CD4-positive, alpha-beta T cell treated with Interleukin-17A for 1 hour (primary cell): ENCODE data around the gene ALK.

ENCODE experiments used
- DNase-seq: peaks from one replicate; pipeline ENCODE4 v3.0.0-alpha.2; 2020

Gene ALK

GRCh38 chr2:29561181-29561580 lies 360.2 kb downstream of the ALK start:
- no peak for DNase-seq

GRCh38 chr2:29560566-29560965 lies 360.8 kb downstream of the ALK start:
- DNase-seq: no peak

DNA sequence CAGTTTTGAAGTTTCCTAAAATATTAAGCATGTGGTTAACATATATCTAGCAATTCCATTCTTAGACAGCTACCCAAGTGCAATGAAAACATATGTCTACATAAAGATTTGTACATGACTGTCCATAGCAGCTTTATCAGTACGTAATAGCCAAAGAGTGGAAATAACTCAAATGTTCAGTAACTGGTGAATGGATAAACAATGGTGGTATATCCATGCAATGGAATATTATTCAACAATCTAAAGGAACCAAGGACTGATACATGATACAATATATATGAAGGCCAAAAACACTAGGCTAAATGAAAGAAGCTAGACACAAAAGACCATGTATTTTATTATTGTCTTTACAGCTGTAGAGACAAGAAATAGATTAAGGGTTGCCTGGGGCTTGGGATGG lies 361.4 kb downstream of the ALK start:
- DNase-seq: no peak

DNA sequence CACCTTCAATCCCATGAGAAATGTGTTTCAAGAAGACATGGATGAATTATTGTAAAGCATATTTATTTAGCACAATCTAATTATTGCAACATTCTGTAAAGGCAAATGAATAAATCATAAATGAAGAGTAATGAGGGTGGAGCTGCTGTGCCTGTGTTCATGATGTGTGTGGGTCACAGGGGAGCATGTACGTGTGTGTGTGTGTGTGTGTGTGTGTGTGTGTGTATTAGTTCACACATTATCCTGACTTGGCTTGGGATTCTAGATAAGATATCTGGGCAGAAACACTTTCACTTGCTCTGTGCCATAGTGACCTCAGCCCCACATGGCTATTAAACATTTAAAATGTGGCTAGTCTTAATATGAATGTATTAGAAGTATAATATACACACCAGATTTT lies 361.8 kb downstream of the ALK start:
- no peak for DNase-seq

GRCh38 chr2:29558097-29558496 lies 363.3 kb downstream of the ALK start:
- no peak for DNase-seq

- no peak for DNase-seq
These were observed 364.1 kb downstream of the ALK start for GRCh38 chr2:29557268-29557667.

- no peak for DNase-seq
These were observed 372.4 kb downstream of the ALK start for GRCh38 chr2:29549069-29549380.

DNA sequence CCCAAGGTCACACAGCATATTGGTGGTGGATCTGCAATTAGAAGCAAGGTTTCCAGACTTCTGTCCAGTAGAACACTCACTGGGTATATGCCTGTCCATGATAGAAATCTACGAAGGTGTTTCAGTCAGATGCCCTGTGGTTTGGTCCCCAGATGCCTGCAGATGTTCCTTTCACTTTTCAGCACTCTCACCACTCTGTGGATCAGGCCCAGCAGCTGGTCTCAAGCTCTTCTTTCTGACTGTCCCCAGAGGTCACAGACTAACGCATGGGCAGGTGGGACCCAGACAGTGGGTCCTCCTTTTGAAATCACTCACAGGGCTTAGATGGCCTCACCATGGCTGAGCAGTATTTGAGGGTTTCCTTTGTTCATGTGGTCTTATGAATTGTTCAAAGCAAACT lies 376.5 kb downstream of the ALK start:
- no peak for DNase-seq

DNA sequence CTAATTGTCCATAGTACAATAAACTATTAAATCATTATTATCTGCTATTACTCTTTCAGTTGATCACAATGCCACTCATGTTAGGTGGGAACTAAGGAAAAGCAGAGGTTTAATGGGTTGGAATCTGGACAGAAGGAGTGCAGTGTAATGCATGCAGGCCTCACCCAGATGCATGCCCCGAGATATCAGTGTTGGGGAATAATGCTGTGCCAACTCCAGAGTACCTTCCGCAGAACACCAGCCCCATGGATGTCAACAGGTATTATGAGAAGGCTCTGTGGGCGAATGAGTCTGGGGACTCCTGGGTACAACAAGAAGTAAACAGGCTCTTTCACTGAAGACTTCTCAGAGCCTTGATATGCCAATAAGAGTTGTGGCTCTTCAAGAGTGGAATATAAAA lies 377.4 kb downstream of the ALK start:
- DNase-seq: no peak

- DNase-seq: no peak
These were observed 386.2 kb downstream of the ALK start for GRCh38 chr2:29535188-29535587.

DNA sequence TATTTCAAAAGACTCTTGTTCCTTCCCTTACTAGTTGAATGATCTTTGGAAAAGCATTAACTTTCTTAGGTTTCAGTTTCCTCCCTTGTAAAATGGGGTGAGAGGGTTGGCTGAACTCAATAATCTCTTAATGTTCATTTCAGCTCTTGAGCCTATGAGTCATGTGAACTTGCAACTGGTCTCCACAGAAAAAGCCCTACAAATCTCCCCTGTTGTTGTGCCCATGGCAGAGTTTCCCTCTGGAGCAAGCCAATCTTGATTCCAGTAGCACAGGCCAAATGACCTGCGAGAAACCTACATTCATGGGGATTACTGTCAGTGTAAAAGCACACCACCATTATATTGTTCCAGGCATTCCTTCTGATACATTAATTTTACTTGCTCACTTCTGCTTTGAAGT lies 388.9 kb downstream of the ALK start:
- no peak for DNase-seq

DNA sequence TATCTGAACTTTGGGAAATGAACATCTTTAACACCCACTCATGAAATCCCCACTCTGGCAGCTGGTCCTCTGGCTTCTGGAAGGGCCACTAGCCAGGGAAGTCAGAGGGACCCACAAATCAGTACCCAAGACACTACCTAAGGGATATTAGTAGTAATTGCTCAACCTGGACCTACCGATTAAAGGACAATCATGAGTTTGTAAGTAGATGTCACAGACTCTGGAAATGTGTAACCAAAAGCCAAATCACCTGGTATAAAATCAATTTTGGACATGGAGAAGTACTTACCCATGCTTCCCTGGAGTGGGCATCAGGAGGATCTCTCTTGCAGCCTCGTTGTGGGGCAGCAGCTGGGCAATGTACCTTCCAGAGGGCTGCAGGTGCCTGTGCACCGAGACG lies 389.8 kb downstream of the ALK start:
- DNase-seq: no peak

DNA sequence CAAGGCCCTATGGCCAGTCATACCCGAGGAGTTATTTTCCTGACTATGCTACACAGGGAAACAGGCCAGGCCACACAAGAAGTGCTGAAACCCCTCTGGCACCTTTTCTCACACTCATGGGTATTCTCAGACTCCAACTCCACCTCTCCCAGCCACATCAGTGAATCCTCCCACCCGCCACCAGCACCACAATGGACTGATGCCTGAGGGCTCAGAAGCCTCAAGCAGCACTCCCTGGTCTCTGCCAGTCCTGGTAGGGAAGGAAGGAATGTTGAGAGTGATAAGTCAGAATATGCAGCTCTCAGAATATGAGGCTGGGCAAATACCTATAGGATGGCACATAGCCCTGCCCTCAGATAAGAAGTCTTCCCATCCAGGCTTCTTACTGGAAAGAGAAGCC lies 391.1 kb downstream of the ALK start:
- no peak for DNase-seq

- DNase-seq: no peak
These were observed 392.4 kb downstream of the ALK start for GRCh38 chr2:29528891-29529520.

- DNase-seq: no peak
These were observed 393.0 kb downstream of the ALK start for GRCh38 chr2:29528371-29528770.

DNA sequence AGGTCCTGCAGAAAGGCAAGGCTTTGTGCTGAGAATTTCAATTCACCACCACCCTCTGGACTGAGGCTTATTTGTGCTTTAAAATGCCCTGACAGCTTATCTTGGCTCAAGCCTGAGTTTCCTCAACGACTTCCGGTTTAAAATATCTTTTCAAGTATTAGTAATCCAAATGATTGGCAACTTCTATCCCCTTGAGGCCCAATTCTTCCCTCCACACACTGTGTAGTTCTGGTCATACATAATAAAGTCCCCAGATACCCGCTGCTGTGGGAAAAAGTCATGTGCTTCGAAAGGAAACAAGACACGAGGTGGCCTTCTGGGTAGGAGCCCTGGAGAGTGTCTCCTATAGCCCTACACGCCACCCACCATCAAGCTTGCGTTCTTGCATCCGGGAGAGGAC lies 393.4 kb downstream of the ALK start:
- no peak for DNase-seq

GRCh38 chr2:29526587-29527586 lies 394.5 kb downstream of the ALK start:
- no peak for DNase-seq

DNA sequence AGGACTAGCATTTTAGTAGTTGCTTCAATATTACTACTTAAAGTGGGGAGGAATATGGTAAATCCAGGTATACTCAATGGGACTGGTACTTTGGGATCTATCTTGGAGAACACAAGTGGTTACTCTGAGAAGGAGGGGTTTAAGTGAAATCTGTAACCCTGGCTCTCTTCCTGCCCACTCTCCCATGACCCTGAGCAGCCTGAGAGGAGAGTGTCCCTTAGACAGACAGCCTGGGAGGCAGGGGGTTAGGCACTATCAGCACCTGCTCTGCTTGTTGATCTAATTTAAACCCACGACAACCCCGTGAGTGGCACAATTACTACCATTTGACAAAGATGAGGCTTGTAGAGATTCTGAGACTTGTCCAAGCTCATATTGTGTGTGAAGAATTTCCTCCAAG lies 395.5 kb downstream of the ALK start:
- no peak for DNase-seq

- DNase-seq: no peak
These were observed 396.7 kb downstream of the ALK start for GRCh38 chr2:29524652-29525051.

DNA sequence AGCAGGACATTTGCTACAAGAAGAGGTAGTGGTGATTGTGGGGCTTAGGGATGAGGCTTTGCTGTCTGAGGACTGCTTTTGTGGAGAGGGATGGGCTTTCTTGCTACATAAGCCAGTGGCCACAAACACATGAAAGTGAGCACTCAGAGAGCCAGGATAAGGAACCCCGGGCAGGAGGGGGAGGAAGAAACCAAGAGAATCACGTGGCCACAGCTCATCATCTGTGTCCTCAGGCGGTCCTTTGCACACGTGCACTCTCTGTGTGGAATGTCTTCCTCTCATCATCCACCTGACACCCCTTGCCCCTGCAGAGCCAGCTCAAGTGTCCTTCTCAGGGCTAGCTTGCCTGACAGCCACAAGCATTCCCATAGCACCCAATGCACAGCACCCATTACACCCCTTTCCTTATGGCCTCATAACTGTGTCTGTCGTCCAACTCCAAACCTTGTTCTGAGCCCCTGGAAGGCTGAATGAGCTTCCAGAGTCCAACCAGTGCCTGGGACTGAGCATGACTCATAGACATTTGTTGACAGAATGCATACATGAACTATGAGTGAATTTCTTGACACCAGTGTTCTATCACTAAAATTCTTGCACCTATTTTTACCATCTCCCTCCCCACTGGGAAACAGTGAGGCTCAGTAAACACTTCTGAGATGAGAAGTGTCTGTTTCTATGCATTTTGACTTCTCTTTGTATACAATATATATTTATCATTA lies 398.3 kb downstream of the ALK start:
- no peak for DNase-seq

DNA sequence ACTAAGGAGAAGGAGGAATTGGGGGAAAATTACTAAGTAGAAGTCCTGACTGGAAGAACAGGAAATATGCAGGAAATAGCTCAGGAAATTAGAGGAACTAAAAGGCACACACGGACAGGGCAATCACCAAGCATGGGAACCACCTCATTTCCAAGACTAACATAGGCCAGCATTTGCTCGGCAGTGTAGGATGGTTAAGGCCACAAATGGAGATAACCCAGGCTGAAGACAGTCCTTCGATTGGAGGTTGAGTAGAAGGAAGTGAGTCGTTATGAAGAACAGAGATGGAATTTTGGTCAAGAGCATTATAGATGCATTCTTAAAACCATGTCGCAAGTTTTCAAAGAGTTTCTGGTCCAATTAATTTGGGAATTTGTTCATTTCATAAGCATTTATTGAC lies 401.4 kb downstream of the ALK start:
- DNase-seq: no peak

- no peak for DNase-seq
These were observed 402.0 kb downstream of the ALK start for GRCh38 chr2:29519338-29519925.

- DNase-seq: no peak
These were observed 402.6 kb downstream of the ALK start for GRCh38 chr2:29518646-29519337.
